Lung (tissue), 12 donors: Measurements from ENCODE around the gene ADAM23. TPM values are rescaled to one million over a fixed set of nuclear protein-coding genes. Genes with fewer than 3 reads are reported as not detected.

Experiments used
- ATAC-seq: fragments of 200-7000 bp; cut with Tn5 transposase; one replicate; pipeline ENCODE4 v1.9.1; 2020; ENCODE audit warnings: moderate number of reproducible peaks; ENCODE audit not compliant: insufficient read depth, low FRiP score
- DNase-seq, 3 donors: peaks; one replicate each; pipeline ENCODE4 v3.0.0-alpha.2; 2013 to 2017
- H3K27ac ChIP-seq, 2 donors: one replicate each; pipeline ENCODE4 v1.5.1; 2013; ENCODE audit warnings: mild to moderate bottlenecking in 2 of 2, moderate library complexity in 2 of 2, control low read depth in 1 of 2, inconsistent platforms in 1 of 2, low read depth in 1 of 2, low read length in 1 of 2
- H3K27me3 ChIP-seq, 3 donors: one replicate each; pipeline ENCODE4 v1.5.1; 2013; ENCODE audit warnings: low read length in 2 of 3; ENCODE audit not compliant: control insufficient read depth in 3 of 3, insufficient read depth in 3 of 3
- H3K36me3 ChIP-seq, 4 donors: one replicate each; pipeline ENCODE4 v1.5.1; 2013; ENCODE audit warnings: low read length in 4 of 4, mild to moderate bottlenecking in 1 of 4, moderate library complexity in 1 of 4; ENCODE audit not compliant: control insufficient read depth in 4 of 4, insufficient read depth in 4 of 4
- H3K4me1 ChIP-seq, 5 donors: one replicate each; pipeline ENCODE4 v1.5.1; 2013; ENCODE audit warnings: low read length in 5 of 5, mild to moderate bottlenecking in 2 of 5, moderate library complexity in 1 of 5; ENCODE audit not compliant: control insufficient read depth in 5 of 5, insufficient read depth in 5 of 5
- H3K4me3 ChIP-seq: one replicate; pipeline ENCODE4 v1.5.1; 2013; ENCODE audit warnings: mild to moderate bottlenecking, control low read depth, moderate library complexity
- H3K9ac ChIP-seq, 2 donors: one replicate each; pipeline ENCODE4 v1.5.1; 2013; ENCODE audit warnings: low read length in 2 of 2, control low read depth in 1 of 2; ENCODE audit not compliant: insufficient read depth in 1 of 2
- H3K9me3 ChIP-seq, 4 donors: one replicate each; pipeline ENCODE4 v1.5.1; 2013; ENCODE audit warnings: low read length in 3 of 4, mild to moderate bottlenecking in 1 of 4, moderate library complexity in 1 of 4; ENCODE audit not compliant: control insufficient read depth in 4 of 4, insufficient read depth in 3 of 4
- CTCF ChIP-seq: IDR thresholded peaks from 2 replicates; pipeline ENCODE4 v1.5.1; 2012; ENCODE audit warnings: mild to moderate bottlenecking; ENCODE audit errors: control extremely low read depth, extremely low read depth
- WGBS, 2 donors: extraction: QIAGEN DNeasy Blood & Tissue Kit; methylation state at CpG; one replicate each; pipeline ENCODE4 v1.1.7; 2013; 5-methylcytosine and 5-hydroxymethylcytosine counted together
- polyA plus RNA-seq, 2 donors: library from polyadenylated mRNA; stranded (reverse); fragments of 200-250 nt; gene quantifications; one replicate each; pipeline ENCODE4 v1.2.1, GENCODE V29; 2013
- total RNA-seq, 2 donors: library from RNA; depleted of rRNA in 1 of 2; stranded (reverse); fragments of >200 nt in 1 of 2; gene quantifications; one replicate each; pipeline ENCODE4 v1.2.1, GENCODE V29; 2014 to 2021
- donor health status: control.
- donor health status: control.
- donor health status: Bipolar disorder and iron deficiency.
- donor health status: healthy.
- donor health status: DM: yes; HTN: yes; CAD: no.

ADAM23 gene
- total and polyA plus RNA-seq, 4 donors = 0.57 to 1.7 (median 1.2) TPM

GRCh38 chr2:206586609-206587008, 143.3 kb downstream of the ADAM23 start:
- H3K9me3 ChIP-seq = no peaks in the 10 kb centered on the region
- H3K4me1 ChIP-seq = peaks cover 0 to 5% (median 0%) of the 10 kb centered on the region in 5 donors
- H3K27ac ChIP-seq = no peak overlapping the region
- no peaks in the 10 kb centered on the region for H3K27me3 ChIP-seq
- TF ChIP-seq CTCF = no peak
- WGBS, 2 donors = 46 to 56% methylated on average over 1 of the region's 1 CpG
- H3K36me3 ChIP-seq = peaks cover 0 to 4% (median 0%) of the 10 kb centered on the region in 4 donors
- DNase-seq (no peak), ATAC-seq (no peak)
- no peak overlapping the region for H3K4me3 ChIP-seq
- no peak overlapping the region for H3K9ac ChIP-seq

- Histone ChIP-seq H3K27me3 (no peaks in the 10 kb centered on the region), H3K36me3 (peaks cover 0 to 3% (median 0%) of the 10 kb centered on the region in 4 donors), H3K4me1 (no peaks in the 10 kb centered on the region), H3K9me3 (no peaks in the 10 kb centered on the region), H3K9ac (no peak overlapping the region), H3K27ac (no peak overlapping the region), H3K4me3 (no peak overlapping the region)
- no peak for TF ChIP-seq CTCF
- ATAC-seq = no peak
- 93 to 97% methylated on average over 3 of the region's 3 CpGs for WGBS, 2 donors
- DNase-seq = no peak
Observed at GRCh38 chr2:206597717-206598218, 154.4 kb downstream of the ADAM23 start.

DNA sequence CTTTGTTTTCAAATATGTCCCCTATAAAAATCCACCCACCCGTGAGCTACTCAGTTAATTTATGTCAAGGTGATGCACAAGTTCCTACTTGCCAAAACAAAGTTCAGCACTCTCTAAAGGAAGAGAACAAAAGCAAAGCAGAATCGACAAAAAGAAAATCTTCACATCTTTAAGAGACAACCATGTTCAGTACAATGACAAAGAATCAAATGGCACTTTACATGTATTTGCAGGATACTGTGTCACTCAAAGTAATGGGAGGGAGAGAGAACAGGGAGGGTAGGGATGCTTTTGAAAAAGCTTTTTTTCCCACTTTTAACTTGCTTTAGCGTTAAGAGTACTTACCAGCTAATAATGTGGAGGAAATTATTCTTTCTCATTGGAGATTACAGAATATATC, 159.9 kb downstream of the ADAM23 start:
- Histone ChIP-seq H3K27ac (no peak overlapping the region), H3K9me3 (peaks cover 0 to 2% (median 0%) of the 10 kb centered on the region in 4 donors), H3K4me3 (no peak overlapping the region), H3K36me3 (no peaks in the 10 kb centered on the region), H3K27me3 (no peaks in the 10 kb centered on the region), H3K4me1 (no peaks in the 10 kb centered on the region), H3K9ac (no peak overlapping the region)
- TF ChIP-seq CTCF = no peak
- no peak for DNase-seq
- WGBS, 2 donors = 89 to 90% methylated on average over 3 of the region's 3 CpGs
- no peak for ATAC-seq

DNA sequence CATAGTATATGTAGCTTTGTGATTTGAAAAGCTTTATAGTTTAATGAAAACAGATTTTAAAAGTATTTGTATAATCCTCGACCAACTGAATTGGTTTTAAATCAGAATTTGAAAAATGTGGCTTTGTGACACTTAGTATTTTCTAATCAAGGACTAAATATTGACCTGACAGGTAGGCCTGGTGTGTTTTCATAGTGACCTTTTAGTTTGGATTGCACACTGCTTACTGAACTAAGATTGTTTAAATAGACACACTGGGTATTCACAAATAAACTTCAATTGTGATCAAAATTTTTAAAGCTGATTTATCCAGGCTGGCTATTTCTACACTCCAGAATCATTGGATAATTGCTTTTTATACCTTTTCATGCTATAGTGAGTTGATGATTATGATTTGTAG, 167.1 kb downstream of the ADAM23 start:
- ATAC-seq (no peak), DNase-seq (no peak)
- Histone ChIP-seq H3K27me3 (no peaks in the 10 kb centered on the region), H3K4me3 (no peak overlapping the region), H3K9ac (no peak overlapping the region), H3K36me3 (no peaks in the 10 kb centered on the region), H3K27ac (no peak overlapping the region), H3K4me1 (no peaks in the 10 kb centered on the region), H3K9me3 (peaks cover 0 to 2% (median 0%) of the 10 kb centered on the region in 4 donors)
- 71 to 84% methylated on average over 1 of the region's 1 CpG for WGBS, 2 donors
- TF ChIP-seq CTCF = no peak
